HCT116 (cell line): Measurements from ENCODE around the gene BMP2K. TPM values are rescaled to one million over a fixed set of nuclear protein-coding genes. Genes with fewer than 3 reads are reported as not detected.

ENCODE experiments used
- ATAC-seq: fragments of 200-7000 bp; cut with Tn5 transposase; 2 replicates; pipeline ENCODE4 v1.9.1; 2020; ENCODE audit warnings: mild to moderate bottlenecking, moderate library complexity
- BruUV-seq: library from RNA; stranded (reverse); fragments of 400-500 nt; replicated peaks from 2 replicates; lab custom pipeline; 2021; lab: Mats Ljungman, UMichigan
- CTCF ChIA-PET: fragments of 300-600 bp; sonication (Branson Sonifier 250); formaldehyde crosslinking; loops from one replicate; lab custom pipeline; 2021; ENCODE audit warnings: antibody characterized with exemption; lab: Charles Lee
- POLR2A ChIA-PET: fragments of 300-600, 350-600 bp; sonication (Branson Sonifier 250); formaldehyde crosslinking; loops from one replicate; lab custom pipeline; 2021; ENCODE audit warnings: antibody characterized with exemption; lab: Charles Lee
- RAD21 ChIA-PET, 2 experiments: fragments of 300-600 bp; sonication (Branson Sonifier 250); formaldehyde crosslinking; loops; one replicate each; lab custom pipeline; 2023; ENCODE audit warnings: low total read pairs in 2 of 2; ENCODE audit not compliant: uncharacterized antibody in 2 of 2, unreplicated experiment in 2 of 2, low non-redundant PET in 1 of 2; lab: Charles Lee
- DNase-seq: peaks from one replicate; pipeline ENCODE4 v3.0.0-alpha.2; 2010; ENCODE audit warnings: low read depth, low spot score
- H2AFZ ChIP-seq: fragments of 200-600 bp; shearing (Covaris generic), sonication (generic); 2 replicates; pipeline ENCODE4 v1.6.1; 2017; ENCODE audit warnings: low read depth, mixed run types, mixed read lengths, antibody characterized with exemption, low read length; ENCODE audit not compliant: poor library complexity, severe bottlenecking
- H3K27ac ChIP-seq: 2 replicates; pipeline ENCODE4 v1.5.1; 2012; ENCODE audit warnings: low read depth, low read length
- H3K27me3 ChIP-seq: fragments of 200-600 bp; sonication (generic); 2 replicates; pipeline ENCODE4 v1.6.1; 2016; ENCODE audit warnings: mixed run types, low read length, mixed read lengths; ENCODE audit not compliant: insufficient read depth
- H3K36me3 ChIP-seq, 2 experiments: fragments of 200-500 bp in 1 of 2; fragments of 200-600 bp in 1 of 2; sonication (Bioruptor generic) in 1 of 2; sonication (generic) in 1 of 2; 2 replicates each; pipeline versions ENCODE4 v1.5.1 to v1.6.1; 2014 to 2016; ENCODE audit warnings: low read length in 2 of 2, inconsistent platforms in 1 of 2, mixed read lengths in 1 of 2, mixed run types in 1 of 2; ENCODE audit not compliant: insufficient read depth in 2 of 2, control insufficient read depth in 1 of 2
- H3K4me1 ChIP-seq, 2 experiments: fragments of 200-600 bp in 1 of 2; sonication (generic) in 1 of 2; 2 replicates each; pipeline versions ENCODE4 v1.5.1 to v1.6.1; 2012 to 2017; ENCODE audit warnings: low read length in 2 of 2, inconsistent platforms in 1 of 2, mild to moderate bottlenecking in 1 of 2, mixed read lengths in 1 of 2, mixed run types in 1 of 2, moderate library complexity in 1 of 2; ENCODE audit not compliant: insufficient read depth in 2 of 2, control insufficient read depth in 1 of 2
- H3K4me2 ChIP-seq: fragments of 200-600 bp; sonication (generic); 2 replicates; pipeline ENCODE4 v1.6.1; 2017; ENCODE audit warnings: mixed run types, low read length, mixed read lengths
- H3K4me3 ChIP-seq, 2 experiments: fragments of 200-600 bp in 1 of 2; sonication (generic) in 1 of 2; replicated peaks in 1 of 2; 2 replicates each; pipeline ENCODE4 v1.5.1; 2011 to 2016; ENCODE audit warnings: low read length in 2 of 2, control low read depth in 1 of 2, low read depth in 1 of 2, mild to moderate bottlenecking in 1 of 2, mixed read lengths in 1 of 2, mixed run types in 1 of 2
- H3K79me2 ChIP-seq: fragments of 200-600 bp; sonication (generic); 2 replicates; pipeline ENCODE4 v1.6.1; 2017; ENCODE audit warnings: mild to moderate bottlenecking, mixed run types, low read length, moderate library complexity, mixed read lengths; ENCODE audit not compliant: insufficient read depth
- H3K9ac ChIP-seq: fragments of 200-600 bp; sonication (generic); 2 replicates; pipeline ENCODE4 v1.6.1; 2016; ENCODE audit warnings: low read length, mixed read lengths
- H3K9me2 ChIP-seq: fragments of 200-600 bp; sonication (generic), shearing (Covaris generic); 2 replicates; pipeline ENCODE4 v1.6.1; 2017; ENCODE audit warnings: mixed run types, mild to moderate bottlenecking, moderate library complexity; ENCODE audit not compliant: insufficient read depth
- H3K9me3 ChIP-seq, 2 experiments: fragments of 200-500 bp in 1 of 2; fragments of 200-600 bp in 1 of 2; sonication (Bioruptor generic) in 1 of 2; sonication (generic) in 1 of 2; 2 replicates each; pipeline ENCODE4 v1.6.1; 2014 to 2017; ENCODE audit warnings: low read length in 2 of 2, mixed read lengths in 2 of 2, inconsistent platforms in 1 of 2, low read depth in 1 of 2, mild to moderate bottlenecking in 1 of 2, mixed run types in 1 of 2, moderate library complexity in 1 of 2; ENCODE audit not compliant: control insufficient read depth in 1 of 2, insufficient read depth in 1 of 2
- H4K20me1 ChIP-seq: fragments of 200-600 bp; sonication (generic), shearing (Covaris generic); 2 replicates; pipeline ENCODE4 v1.6.1; 2017; ENCODE audit warnings: mixed run types, mild to moderate bottlenecking, moderate library complexity; ENCODE audit not compliant: insufficient read depth
- CBX3 ChIP-seq: IDR thresholded peaks from 2 replicates; pipeline ENCODE4 v1.6.1; 2012; ENCODE audit warnings: low read depth
- CEBPB ChIP-seq: IDR thresholded peaks from 2 replicates; pipeline ENCODE4 v1.6.1; 2012; ENCODE audit warnings: low read depth
- EZH2 ChIP-seq: fragments of 200-600 bp; sonication (generic); IDR thresholded peaks from 2 replicates; pipeline ENCODE4 v1.6.1; 2017; ENCODE audit warnings: antibody characterized with exemption, mixed run types
- EZH2phosphoT487 ChIP-seq: fragments of 200-600 bp; IDR thresholded peaks from 2 replicates; pipeline ENCODE4 v1.6.1; 2018; ENCODE audit warnings: antibody characterized with exemption, borderline replicate concordance
- FOSL1 ChIP-seq: IDR thresholded peaks from 2 replicates; pipeline ENCODE4 v1.6.1; 2012; ENCODE audit warnings: low read depth
- JUND ChIP-seq: IDR thresholded peaks from 2 replicates; pipeline ENCODE4 v1.6.1; 2012
- POLR2A ChIP-seq: IDR thresholded peaks from 2 replicates; pipeline ENCODE4 v1.7.0; 2011; ENCODE audit warnings: borderline replicate concordance; ENCODE audit not compliant: insufficient read depth, insufficient read length; ENCODE audit errors: extremely low read depth
- POLR2AphosphoS5 ChIP-seq: IDR thresholded peaks from 2 replicates; pipeline ENCODE4 v1.6.1; 2011; ENCODE audit warnings: mild to moderate bottlenecking, low read depth, low read length, moderate library complexity
- RAD21 ChIP-seq: IDR thresholded peaks from 2 replicates; pipeline ENCODE4 v1.6.1; 2012; ENCODE audit warnings: low read depth, mild to moderate bottlenecking
- SP1 ChIP-seq: IDR thresholded peaks from 2 replicates; pipeline ENCODE4 v1.6.1; 2012; ENCODE audit warnings: low read depth
- SRF ChIP-seq: IDR thresholded peaks from 2 replicates; pipeline ENCODE4 v1.6.1; 2012; ENCODE audit warnings: low read depth
- YY1 ChIP-seq: IDR thresholded peaks from 2 replicates; pipeline ENCODE4 v1.6.1; 2011; ENCODE audit warnings: low read length, low read depth, moderate library complexity, mild to moderate bottlenecking; ENCODE audit not compliant: insufficient replicate concordance; ENCODE audit errors: extremely low read depth
- ZFX ChIP-seq: fragments of 450-650 bp; IDR thresholded peaks from 2 replicates; pipeline ENCODE4 v1.6.1; 2017
- ZNF274 ChIP-seq: fragments of 200-500 bp; sonication (Bioruptor generic); IDR thresholded peaks from 2 replicates; pipeline ENCODE4 v1.6.1; 2014; ENCODE audit warnings: mild to moderate bottlenecking, low read depth, low read length, inconsistent platforms
- intact Hi-C: fragments of 100-400 bp; cut with micrococcal nuclease; formaldehyde crosslinking; loops from 2 replicates; pipeline ENCODE4 v1.10.0; 2022
- total RNA-seq: library from RNA; stranded (reverse); gene quantifications from one replicate; pipeline ENCODE4 v1.2.1, GENCODE V29; 2021; ENCODE audit not compliant: unreplicated experiment
- TF ChIP-seq, protein P1 (sequence below): IDR thresholded peaks from 2 replicates; pipeline ENCODE4 v1.6.1; 2012
- TF ChIP-seq, protein P2 (sequence below): IDR thresholded peaks from 2 replicates; pipeline ENCODE4 v1.6.1; 2012; ENCODE audit warnings: low read depth

BMP2K gene
- total RNA-seq, 1 experiment from 2014 or later = 27.7 TPM

DNA sequence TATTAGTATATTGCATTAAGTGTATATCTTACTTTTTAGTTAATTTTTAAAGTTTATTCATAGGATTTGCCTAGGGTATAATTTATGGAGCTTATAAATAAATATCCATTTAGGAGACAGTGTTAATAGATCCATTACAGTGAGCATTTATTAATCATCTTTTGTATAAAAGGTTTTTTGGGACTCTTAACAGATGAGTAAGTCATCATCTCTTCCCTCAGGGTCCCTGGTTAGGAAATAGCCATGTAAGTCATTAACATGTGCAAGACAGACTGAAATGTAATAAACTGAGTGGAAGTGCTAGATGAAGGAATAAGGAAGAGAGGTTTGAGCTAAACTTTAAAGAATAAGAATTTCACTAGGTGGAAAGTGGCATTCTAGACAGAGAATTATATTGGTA lies 93.9 kb downstream of the BMP2K start:
- Histone ChIP-seq H3K4me1 (no peaks in the 10 kb centered on the region), H3K9me3 (no peaks in the 10 kb centered on the region), H3K4me3 (no peak overlapping the region), H3K36me3 (peaks cover 0 to 8% of the 10 kb centered on the region in 2 experiments; a peak in 2 of 4 replicates), H4K20me1 (no peaks in the 10 kb centered on the region; the same call in 1 of the 2 replicates), H2AFZ (no peak overlapping the region), H3K9ac (no peak overlapping the region), H3K27me3 (no peaks in the 10 kb centered on the region), H3K79me2 (no peaks in the 10 kb centered on the region), H3K4me2 (no peak overlapping the region), H3K27ac (no peak overlapping the region), H3K9me2 (no peaks in the 10 kb centered on the region)
- BruUV-seq = no TSS peak
- TF ChIP-seq EZH2phosphoT487 (no peak), EZH2 (no peak), CBX3 (no peak), SP1 (no peak), JUND (no peak), CEBPB (no peak), SRF (no peak), POLR2A (no peak), POLR2AphosphoS5 (no peak), ZNF274 (no peak), ZFX (no peak), YY1 (no peak), RAD21 (no peak), FOSL1 (no peak)
- TF ChIP-seq, protein P1, sequence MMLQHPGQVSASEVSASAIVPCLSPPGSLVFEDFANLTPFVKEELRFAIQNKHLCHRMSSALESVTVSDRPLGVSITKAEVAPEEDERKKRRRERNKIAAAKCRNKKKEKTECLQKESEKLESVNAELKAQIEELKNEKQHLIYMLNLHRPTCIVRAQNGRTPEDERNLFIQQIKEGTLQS = no peak
- TF ChIP-seq, protein P2, sequence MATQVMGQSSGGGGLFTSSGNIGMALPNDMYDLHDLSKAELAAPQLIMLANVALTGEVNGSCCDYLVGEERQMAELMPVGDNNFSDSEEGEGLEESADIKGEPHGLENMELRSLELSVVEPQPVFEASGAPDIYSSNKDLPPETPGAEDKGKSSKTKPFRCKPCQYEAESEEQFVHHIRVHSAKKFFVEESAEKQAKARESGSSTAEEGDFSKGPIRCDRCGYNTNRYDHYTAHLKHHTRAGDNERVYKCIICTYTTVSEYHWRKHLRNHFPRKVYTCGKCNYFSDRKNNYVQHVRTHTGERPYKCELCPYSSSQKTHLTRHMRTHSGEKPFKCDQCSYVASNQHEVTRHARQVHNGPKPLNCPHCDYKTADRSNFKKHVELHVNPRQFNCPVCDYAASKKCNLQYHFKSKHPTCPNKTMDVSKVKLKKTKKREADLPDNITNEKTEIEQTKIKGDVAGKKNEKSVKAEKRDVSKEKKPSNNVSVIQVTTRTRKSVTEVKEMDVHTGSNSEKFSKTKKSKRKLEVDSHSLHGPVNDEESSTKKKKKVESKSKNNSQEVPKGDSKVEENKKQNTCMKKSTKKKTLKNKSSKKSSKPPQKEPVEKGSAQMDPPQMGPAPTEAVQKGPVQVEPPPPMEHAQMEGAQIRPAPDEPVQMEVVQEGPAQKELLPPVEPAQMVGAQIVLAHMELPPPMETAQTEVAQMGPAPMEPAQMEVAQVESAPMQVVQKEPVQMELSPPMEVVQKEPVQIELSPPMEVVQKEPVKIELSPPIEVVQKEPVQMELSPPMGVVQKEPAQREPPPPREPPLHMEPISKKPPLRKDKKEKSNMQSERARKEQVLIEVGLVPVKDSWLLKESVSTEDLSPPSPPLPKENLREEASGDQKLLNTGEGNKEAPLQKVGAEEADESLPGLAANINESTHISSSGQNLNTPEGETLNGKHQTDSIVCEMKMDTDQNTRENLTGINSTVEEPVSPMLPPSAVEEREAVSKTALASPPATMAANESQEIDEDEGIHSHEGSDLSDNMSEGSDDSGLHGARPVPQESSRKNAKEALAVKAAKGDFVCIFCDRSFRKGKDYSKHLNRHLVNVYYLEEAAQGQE = no peak
- POLR2A ChIA-PET = no interaction called here
- ATAC-seq = no peak
- RAD21 ChIA-PET = no interaction called here
- intact Hi-C loops = no loop called here
- DNase-seq = no peak
- CTCF ChIA-PET = no interaction called here
